ENCODE data around the gene CENPK. TPM values are rescaled to one million over a fixed set of nuclear protein-coding genes. Genes with fewer than 3 reads are reported as not detected.

The CENPK gene
- total and polyA plus RNA-seq, 2 of the 8 experiments (the other 6 are each of a cell fraction or from before 2014, with no cell fraction given), result 13.3 to 50.9 TPM

DNA sequence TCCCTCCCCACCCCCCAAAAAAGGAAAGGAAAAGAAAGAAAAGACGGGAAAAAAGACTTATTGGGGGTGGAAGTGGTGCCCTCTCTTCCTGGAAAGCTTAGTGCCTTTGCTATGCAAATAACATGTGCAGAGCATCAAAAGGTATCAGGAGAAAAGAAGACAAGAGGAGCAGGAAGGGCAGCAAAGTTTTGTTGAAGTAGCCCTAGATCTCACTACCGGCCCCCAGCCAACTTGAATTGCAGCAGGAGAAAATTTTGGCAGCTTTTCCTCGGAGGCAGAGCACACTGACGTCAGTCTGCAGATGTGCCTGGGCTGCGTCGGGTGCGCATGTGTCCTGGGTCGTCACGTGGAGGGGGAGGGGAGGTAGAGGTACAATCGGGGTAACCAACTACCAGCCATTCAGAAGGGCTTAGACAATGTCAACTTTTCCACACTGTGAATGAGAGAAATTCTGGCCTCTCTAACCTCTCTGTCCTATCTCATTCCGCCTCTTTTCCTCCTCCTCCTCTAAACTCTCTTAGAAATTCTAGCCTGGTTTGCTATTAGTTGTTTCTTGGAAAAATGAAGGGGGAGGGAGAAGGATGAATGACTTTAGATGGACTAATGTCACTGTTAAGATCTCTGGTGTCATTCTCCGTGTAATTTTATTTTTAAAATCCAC is 81.2 kb downstream of the CENPK start, which contains the start of gene ADAMTS6 (continued):
- TF ChIP-seq, protein P1, sequence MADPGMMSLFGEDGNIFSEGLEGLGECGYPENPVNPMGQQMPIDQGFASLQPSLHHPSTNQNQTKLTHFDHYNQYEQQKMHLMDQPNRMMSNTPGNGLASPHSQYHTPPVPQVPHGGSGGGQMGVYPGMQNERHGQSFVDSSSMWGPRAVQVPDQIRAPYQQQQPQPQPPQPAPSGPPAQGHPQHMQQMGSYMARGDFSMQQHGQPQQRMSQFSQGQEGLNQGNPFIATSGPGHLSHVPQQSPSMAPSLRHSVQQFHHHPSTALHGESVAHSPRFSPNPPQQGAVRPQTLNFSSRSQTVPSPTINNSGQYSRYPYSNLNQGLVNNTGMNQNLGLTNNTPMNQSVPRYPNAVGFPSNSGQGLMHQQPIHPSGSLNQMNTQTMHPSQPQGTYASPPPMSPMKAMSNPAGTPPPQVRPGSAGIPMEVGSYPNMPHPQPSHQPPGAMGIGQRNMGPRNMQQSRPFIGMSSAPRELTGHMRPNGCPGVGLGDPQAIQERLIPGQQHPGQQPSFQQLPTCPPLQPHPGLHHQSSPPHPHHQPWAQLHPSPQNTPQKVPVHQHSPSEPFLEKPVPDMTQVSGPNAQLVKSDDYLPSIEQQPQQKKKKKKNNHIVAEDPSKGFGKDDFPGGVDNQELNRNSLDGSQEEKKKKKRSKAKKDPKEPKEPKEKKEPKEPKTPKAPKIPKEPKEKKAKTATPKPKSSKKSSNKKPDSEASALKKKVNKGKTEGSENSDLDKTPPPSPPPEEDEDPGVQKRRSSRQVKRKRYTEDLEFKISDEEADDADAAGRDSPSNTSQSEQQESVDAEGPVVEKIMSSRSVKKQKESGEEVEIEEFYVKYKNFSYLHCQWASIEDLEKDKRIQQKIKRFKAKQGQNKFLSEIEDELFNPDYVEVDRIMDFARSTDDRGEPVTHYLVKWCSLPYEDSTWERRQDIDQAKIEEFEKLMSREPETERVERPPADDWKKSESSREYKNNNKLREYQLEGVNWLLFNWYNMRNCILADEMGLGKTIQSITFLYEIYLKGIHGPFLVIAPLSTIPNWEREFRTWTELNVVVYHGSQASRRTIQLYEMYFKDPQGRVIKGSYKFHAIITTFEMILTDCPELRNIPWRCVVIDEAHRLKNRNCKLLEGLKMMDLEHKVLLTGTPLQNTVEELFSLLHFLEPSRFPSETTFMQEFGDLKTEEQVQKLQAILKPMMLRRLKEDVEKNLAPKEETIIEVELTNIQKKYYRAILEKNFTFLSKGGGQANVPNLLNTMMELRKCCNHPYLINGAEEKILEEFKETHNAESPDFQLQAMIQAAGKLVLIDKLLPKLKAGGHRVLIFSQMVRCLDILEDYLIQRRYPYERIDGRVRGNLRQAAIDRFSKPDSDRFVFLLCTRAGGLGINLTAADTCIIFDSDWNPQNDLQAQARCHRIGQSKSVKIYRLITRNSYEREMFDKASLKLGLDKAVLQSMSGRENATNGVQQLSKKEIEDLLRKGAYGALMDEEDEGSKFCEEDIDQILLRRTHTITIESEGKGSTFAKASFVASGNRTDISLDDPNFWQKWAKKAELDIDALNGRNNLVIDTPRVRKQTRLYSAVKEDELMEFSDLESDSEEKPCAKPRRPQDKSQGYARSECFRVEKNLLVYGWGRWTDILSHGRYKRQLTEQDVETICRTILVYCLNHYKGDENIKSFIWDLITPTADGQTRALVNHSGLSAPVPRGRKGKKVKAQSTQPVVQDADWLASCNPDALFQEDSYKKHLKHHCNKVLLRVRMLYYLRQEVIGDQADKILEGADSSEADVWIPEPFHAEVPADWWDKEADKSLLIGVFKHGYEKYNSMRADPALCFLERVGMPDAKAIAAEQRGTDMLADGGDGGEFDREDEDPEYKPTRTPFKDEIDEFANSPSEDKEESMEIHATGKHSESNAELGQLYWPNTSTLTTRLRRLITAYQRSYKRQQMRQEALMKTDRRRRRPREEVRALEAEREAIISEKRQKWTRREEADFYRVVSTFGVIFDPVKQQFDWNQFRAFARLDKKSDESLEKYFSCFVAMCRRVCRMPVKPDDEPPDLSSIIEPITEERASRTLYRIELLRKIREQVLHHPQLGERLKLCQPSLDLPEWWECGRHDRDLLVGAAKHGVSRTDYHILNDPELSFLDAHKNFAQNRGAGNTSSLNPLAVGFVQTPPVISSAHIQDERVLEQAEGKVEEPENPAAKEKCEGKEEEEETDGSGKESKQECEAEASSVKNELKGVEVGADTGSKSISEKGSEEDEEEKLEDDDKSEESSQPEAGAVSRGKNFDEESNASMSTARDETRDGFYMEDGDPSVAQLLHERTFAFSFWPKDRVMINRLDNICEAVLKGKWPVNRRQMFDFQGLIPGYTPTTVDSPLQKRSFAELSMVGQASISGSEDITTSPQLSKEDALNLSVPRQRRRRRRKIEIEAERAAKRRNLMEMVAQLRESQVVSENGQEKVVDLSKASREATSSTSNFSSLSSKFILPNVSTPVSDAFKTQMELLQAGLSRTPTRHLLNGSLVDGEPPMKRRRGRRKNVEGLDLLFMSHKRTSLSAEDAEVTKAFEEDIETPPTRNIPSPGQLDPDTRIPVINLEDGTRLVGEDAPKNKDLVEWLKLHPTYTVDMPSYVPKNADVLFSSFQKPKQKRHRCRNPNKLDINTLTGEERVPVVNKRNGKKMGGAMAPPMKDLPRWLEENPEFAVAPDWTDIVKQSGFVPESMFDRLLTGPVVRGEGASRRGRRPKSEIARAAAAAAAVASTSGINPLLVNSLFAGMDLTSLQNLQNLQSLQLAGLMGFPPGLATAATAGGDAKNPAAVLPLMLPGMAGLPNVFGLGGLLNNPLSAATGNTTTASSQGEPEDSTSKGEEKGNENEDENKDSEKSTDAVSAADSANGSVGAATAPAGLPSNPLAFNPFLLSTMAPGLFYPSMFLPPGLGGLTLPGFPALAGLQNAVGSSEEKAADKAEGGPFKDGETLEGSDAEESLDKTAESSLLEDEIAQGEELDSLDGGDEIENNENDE (IDR thresholded peaks at IDR 0.05; ENCODE audit: insufficient replicate concordance, low read length), result no peak
- TF ChIP-seq YY1 (IDR thresholded peaks at IDR 0.05; ENCODE audit: low read depth, low read length) (no peak), TAF1 (IDR thresholded peaks at IDR 0.05; ENCODE audit: low read depth, low read length) (peak; percentile 78), KDM4A (IDR thresholded peaks at IDR 0.05; ENCODE audit: low read depth, low read length, severe bottlenecking) (peak; percentile 45)

Measured in H1 (cell line).